RPMI7951 (cell line): Measurements from ENCODE around the gene ZSCAN26. TPM values are rescaled to one million over a fixed set of nuclear protein-coding genes. Genes with fewer than 3 reads are reported as not detected.
"Not testable (repeated sequence)": the region's sequence is repeated elsewhere in the genome, so short reads cannot be mapped to it uniquely, and the experiment has no call there.

ENCODE experiments used
- DNase-seq: peaks from one replicate; pipeline ENCODE4 v3.0.0-alpha.2; 2012; ENCODE audit warnings: low read depth
- total RNA-seq: library from RNA; depleted of rRNA; stranded (reverse); fragments of >200 nt; shearing (Covaris generic); gene quantifications from 2 replicates; pipeline ENCODE4 v1.2.3, GENCODE V29; 2014

The ZSCAN26 gene
- total RNA-seq, 1 experiment from 2014 or later = 21.4 TPM

GRCh38 chr6:28257042-28257441, 9.9 kb upstream of the ZSCAN26 start:
- DNase-seq = no peak

- no peak for DNase-seq
Observed at GRCh38 chr6:28258877-28259777, 7.8 kb upstream of the ZSCAN26 start, which contains the start of gene NKAPL. Gene NKAPL (plus strand): TSS chr6:28259297. CDS start chr6:28259372, 75 bp downstream.

GRCh38 chr6:28263922-28264321, 3.0 kb upstream of the ZSCAN26 start:
- DNase-seq = no peak

GRCh38 chr6:28264834-28265401, 2.0 kb upstream of the ZSCAN26 start:
- no peak for DNase-seq

GRCh38 chr6:28266563-28266961, 381 bp upstream of the ZSCAN26 start:
- no peak for DNase-seq

- no peak for DNase-seq
Observed at GRCh38 chr6:28267695-28268059, 734 bp downstream of the ZSCAN26 start.

- DNase-seq = peak; percentile 89
Observed at GRCh38 chr6:28269492-28269891, 2.5 kb downstream of the ZSCAN26 start.

GRCh38 chr6:28274888-28275287, 7.9 kb downstream of the ZSCAN26 start:
- DNase-seq = no peak

GRCh38 chr6:28277746-28278145, 10.8 kb downstream of the ZSCAN26 start:
- no peak for DNase-seq

GRCh38 chr6:28280595-28281287, 13.8 kb downstream of the ZSCAN26 start:
- DNase-seq = no peak

GRCh38 chr6:28281288-28282064, 14.5 kb downstream of the ZSCAN26 start, which contains the start of gene PGBD1:
Gene PGBD1 (plus strand): TSS chr6:28281572. CDS start chr6:28283814, 2,242 bp downstream.
- DNase-seq = peak; percentile 85

GRCh38 chr6:28282926-28283325, 16.0 kb downstream of the ZSCAN26 start:
- DNase-seq = peak; percentile 19

- DNase-seq = no peak
Observed at GRCh38 chr6:28291573-28291972, 24.6 kb downstream of the ZSCAN26 start.

GRCh38 chr6:28295326-28295725, 28.4 kb downstream of the ZSCAN26 start:
- no peak for DNase-seq

GRCh38 chr6:28296520-28297060, 29.6 kb downstream of the ZSCAN26 start:
- DNase-seq = no peak

GRCh38 chr6:28303570-28303969, 36.6 kb downstream of the ZSCAN26 start:
- no peak for DNase-seq

- not testable (repeated sequence) for DNase-seq
Observed at GRCh38 chr6:28306363-28306762, 39.4 kb downstream of the ZSCAN26 start.

GRCh38 chr6:28311139-28311823, 44.3 kb downstream of the ZSCAN26 start:
- no peak for DNase-seq

GRCh38 chr6:28312939-28313338, 46.0 kb downstream of the ZSCAN26 start:
- no peak for DNase-seq

- peak; percentile 40 for DNase-seq
Observed at GRCh38 chr6:28315628-28316027, 48.7 kb downstream of the ZSCAN26 start.

GRCh38 chr6:28317866-28318265, 50.9 kb downstream of the ZSCAN26 start:
- DNase-seq = peak; percentile 17
